Keratinocyte (primary cell): ENCODE results near the gene NRARP.

Experiments
- CTCF ChIP-seq, 3 experiments: IDR thresholded peaks in 1 of 3; conservative IDR thresholded peaks in 1 of 3; optimal IDR thresholded peaks in 1 of 3; 2 replicates in 2 of 3; 3 replicates in 1 of 3; pipeline versions ENCODE3 to v1.5.1; 2011; ENCODE audit warnings: low read length in 3 of 3, mild to moderate bottlenecking in 3 of 3, moderate library complexity in 2 of 3, control low read depth in 1 of 3, inconsistent platforms in 1 of 3; ENCODE audit not compliant: insufficient read depth in 2 of 3; ENCODE audit errors: extremely low read depth in 1 of 3
- EZH2 ChIP-seq: IDR thresholded peaks from one replicate; pipeline ENCODE4 v1.6.1; 2012; ENCODE audit warnings: inconsistent platforms, mild to moderate bottlenecking, low read length, moderate library complexity

- TF ChIP-seq CTCF (optimal IDR thresholded peaks at IDR 0.05 in 1 of 3, IDR thresholded peaks at IDR 0.05 in 1 of 3, conservative IDR thresholded peaks at IDR 0.05 in 1 of 3; ENCODE audit: extremely low read depth in 1 of 3, insufficient read depth in 2 of 3, low read length in 3 of 3) (peak in 1 of 3 experiments; percentile 56), EZH2 (no peak)
Measured at GRCh38 chr9:137302449-137303150, 529 bp upstream of the NRARP start.
